ENCODE results near the gene UMODL1. TPM values are rescaled to one million over a fixed set of nuclear protein-coding genes. Genes with fewer than 3 reads are reported as not detected.

UMODL1 gene
- total and polyA plus RNA-seq, 2 donors (not counting 3 experiments of a cell fraction or from before 2014, with no cell fraction given), result not detected

GRCh38 chr21:42067531-42068255 lies 3.4 kb upstream of the UMODL1 start:
- peaks cover 14 to 27% of the 10 kb centered on the region in 2 experiments for H3K27me3 ChIP-seq (ENCODE audit: control insufficient read depth in 2 of 2, insufficient read depth in 2 of 2, low read length in 2 of 2)
- TF ChIP-seq MYC (IDR thresholded peaks at IDR 0.05; ENCODE audit: low read depth, low read length) (no peak), POLR2A (IDR thresholded peaks at IDR 0.05; ENCODE audit: low read depth, low read length) (no peak), FOS (IDR thresholded peaks at IDR 0.05; ENCODE audit: borderline replicate concordance, insufficient read depth, low read length) (no peak), POLR2AphosphoS5 (IDR thresholded peaks at IDR 0.05; ENCODE audit: insufficient read depth, low read depth, low read length) (no peak), EZH2 (IDR thresholded peaks at IDR 0.05; ENCODE audit: borderline replicate concordance, low read depth, low read length, severe bottlenecking) (no peak), GATA2 (IDR thresholded peaks at IDR 0.05; ENCODE audit: insufficient read depth, insufficient read length, low read depth, low read length) (no peak), JUN (IDR thresholded peaks at IDR 0.05; ENCODE audit: borderline replicate concordance, insufficient read depth, insufficient read length, low read depth) (no peak)
- TF ChIP-seq, protein P1, sequence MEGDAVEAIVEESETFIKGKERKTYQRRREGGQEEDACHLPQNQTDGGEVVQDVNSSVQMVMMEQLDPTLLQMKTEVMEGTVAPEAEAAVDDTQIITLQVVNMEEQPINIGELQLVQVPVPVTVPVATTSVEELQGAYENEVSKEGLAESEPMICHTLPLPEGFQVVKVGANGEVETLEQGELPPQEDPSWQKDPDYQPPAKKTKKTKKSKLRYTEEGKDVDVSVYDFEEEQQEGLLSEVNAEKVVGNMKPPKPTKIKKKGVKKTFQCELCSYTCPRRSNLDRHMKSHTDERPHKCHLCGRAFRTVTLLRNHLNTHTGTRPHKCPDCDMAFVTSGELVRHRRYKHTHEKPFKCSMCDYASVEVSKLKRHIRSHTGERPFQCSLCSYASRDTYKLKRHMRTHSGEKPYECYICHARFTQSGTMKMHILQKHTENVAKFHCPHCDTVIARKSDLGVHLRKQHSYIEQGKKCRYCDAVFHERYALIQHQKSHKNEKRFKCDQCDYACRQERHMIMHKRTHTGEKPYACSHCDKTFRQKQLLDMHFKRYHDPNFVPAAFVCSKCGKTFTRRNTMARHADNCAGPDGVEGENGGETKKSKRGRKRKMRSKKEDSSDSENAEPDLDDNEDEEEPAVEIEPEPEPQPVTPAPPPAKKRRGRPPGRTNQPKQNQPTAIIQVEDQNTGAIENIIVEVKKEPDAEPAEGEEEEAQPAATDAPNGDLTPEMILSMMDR (IDR thresholded peaks at IDR 0.05; ENCODE audit: extremely low read depth in 1 of 2, insufficient read depth in 1 of 2, low read depth in 1 of 2, low read length in 2 of 2), result no peak
- TF ChIP-seq, protein P2, sequence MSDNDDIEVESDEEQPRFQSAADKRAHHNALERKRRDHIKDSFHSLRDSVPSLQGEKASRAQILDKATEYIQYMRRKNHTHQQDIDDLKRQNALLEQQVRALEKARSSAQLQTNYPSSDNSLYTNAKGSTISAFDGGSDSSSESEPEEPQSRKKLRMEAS (IDR thresholded peaks at IDR 0.05; ENCODE audit: insufficient read depth, insufficient read length), result no peak
- H2AFZ ChIP-seq (ENCODE audit: low read depth, low read length), result no peak overlapping the region
- H3K9me1 ChIP-seq (replicated peaks; ENCODE audit: control insufficient read depth, extremely low read depth, insufficient read depth, low read length), result no peaks in the 10 kb centered on the region
- H3K36me3 ChIP-seq (ENCODE audit: control insufficient read depth in 2 of 2, extremely low read depth in 1 of 2, insufficient read depth in 2 of 2, low read length in 2 of 2), result no peaks in the 10 kb centered on the region
- H3K9me3 ChIP-seq (replicated peaks; ENCODE audit: control insufficient read depth, insufficient read depth, low read length), result no peaks in the 10 kb centered on the region
- BruUV-seq (replicated peaks), result no TSS peak
- no peak overlapping the region for H3K27ac ChIP-seq (ENCODE audit: insufficient read depth, low read depth, low read length)
- no peak for DNase-seq (ENCODE audit: low read depth, low spot score)
- dilution Hi-C loops (cut with MboI; ENCODE audit: extremely low pct_ligation_motif_present, low sequenced_read_pairs), result no loop called here
- no peaks in the 10 kb centered on the region for H4K20me1 ChIP-seq (replicated peaks; ENCODE audit: control insufficient read depth, extremely low read depth, insufficient read depth, low read length)
- H3K79me2 ChIP-seq (ENCODE audit: control insufficient read depth, insufficient read depth, low read length), result no peaks in the 10 kb centered on the region
- H3K4me2 ChIP-seq (ENCODE audit: insufficient read depth, low read length), result no peak overlapping the region
- no peak for FAIRE-seq
- ChIA-PET CTCF (interaction anchor here (0.7 kb wide), 1 partner anchor 51 kb away, joined by 4 read pairs; no protein-coding TSS in a partner anchor), POLR2A (no interaction called here)
- H3K4me1 ChIP-seq (ENCODE audit: control insufficient read depth, extremely low read depth, insufficient read depth, low read length), result no peaks in the 10 kb centered on the region
- H3K4me3 ChIP-seq (replicated peaks in 1 of 3; ENCODE audit: insufficient read depth in 1 of 3, low read depth in 1 of 3, low read length in 3 of 3), result no peak overlapping the region
- intact Hi-C loops (cut with micrococcal nuclease), result no loop called here
- H3K9ac ChIP-seq (replicated peaks; ENCODE audit: extremely low read depth, insufficient read depth, low read length), result no peak overlapping the region

All from endothelial cell of umbilical vein (primary cell).